Stimulated activated CD4-positive, alpha-beta T cell treated with anti-CD3 and anti-CD28 coated beads, Interleukin-12 subunit alpha, Interleukin-12 subunit beta, amount 100 ng/mL, for 4 hours (primary cell): Measurements from ENCODE around the gene SRSF2.
"Not testable (repeated sequence)": the region's sequence is repeated elsewhere in the genome, so short reads cannot be mapped to it uniquely, and the experiment has no call there.

ENCODE experiments used
- DNase-seq: peaks from one replicate; pipeline ENCODE4 v3.0.0-alpha.2; 2020

SRSF2 gene

GRCh38 chr17:76718516-76718915 lies 18.6 kb downstream of the SRSF2 start:
- no peak for DNase-seq

- no peak for DNase-seq
Observed at GRCh38 chr17:76716839-76717215, 20.3 kb downstream of the SRSF2 start.

GRCh38 chr17:76716146-76716838 lies 20.8 kb downstream of the SRSF2 start:
- no peak for DNase-seq

- no peak for DNase-seq
Observed at GRCh38 chr17:76715496-76715830, 21.7 kb downstream of the SRSF2 start.

GRCh38 chr17:76714822-76715495 lies 22.2 kb downstream of the SRSF2 start:
- peak; percentile 76 for DNase-seq

GRCh38 chr17:76714336-76714735 lies 22.8 kb downstream of the SRSF2 start:
- no peak for DNase-seq

- no peak for DNase-seq
Observed at GRCh38 chr17:76713765-76714164, 23.4 kb downstream of the SRSF2 start.

- not testable (repeated sequence) for DNase-seq
Observed at GRCh38 chr17:76712321-76712720, 24.8 kb downstream of the SRSF2 start.

- peak; percentile 51 for DNase-seq
Observed at GRCh38 chr17:76710863-76711611, 26.1 kb downstream of the SRSF2 start, which contains the start of gene MXRA7. TSS of gene MXRA7 (minus strand) at chr17:76710965. CDS start at chr17:76710946, 19 bp downstream.

GRCh38 chr17:76709951-76710862 lies 26.9 kb downstream of the SRSF2 start:
- not testable (repeated sequence) for DNase-seq

- no peak for DNase-seq
Observed at GRCh38 chr17:76709077-76709950, 27.8 kb downstream of the SRSF2 start.

- no peak for DNase-seq
Observed at GRCh38 chr17:76707985-76708807, 28.9 kb downstream of the SRSF2 start.

- DNase-seq = no peak
Observed at GRCh38 chr17:76706817-76707216, 30.3 kb downstream of the SRSF2 start.

- no peak for DNase-seq
Observed at GRCh38 chr17:76704805-76705204, 32.3 kb downstream of the SRSF2 start.

- no peak for DNase-seq
Observed at GRCh38 chr17:76702941-76703637, 34.0 kb downstream of the SRSF2 start.

GRCh38 chr17:76702076-76702475 lies 35.1 kb downstream of the SRSF2 start:
- no peak for DNase-seq

GRCh38 chr17:76701471-76701967 lies 35.6 kb downstream of the SRSF2 start:
- DNase-seq = no peak

GRCh38 chr17:76700617-76701470 lies 36.3 kb downstream of the SRSF2 start:
- no peak for DNase-seq

- no peak for DNase-seq
Observed at GRCh38 chr17:76700270-76700616, 36.9 kb downstream of the SRSF2 start.
